ENCODE measurements around the gene NTN1. TPM values are rescaled to one million over a fixed set of nuclear protein-coding genes. Genes with fewer than 3 reads are reported as not detected.

NTN1 gene
- total RNA-seq, 1 experiment from 2014 or later = 4.2 TPM

DNA sequence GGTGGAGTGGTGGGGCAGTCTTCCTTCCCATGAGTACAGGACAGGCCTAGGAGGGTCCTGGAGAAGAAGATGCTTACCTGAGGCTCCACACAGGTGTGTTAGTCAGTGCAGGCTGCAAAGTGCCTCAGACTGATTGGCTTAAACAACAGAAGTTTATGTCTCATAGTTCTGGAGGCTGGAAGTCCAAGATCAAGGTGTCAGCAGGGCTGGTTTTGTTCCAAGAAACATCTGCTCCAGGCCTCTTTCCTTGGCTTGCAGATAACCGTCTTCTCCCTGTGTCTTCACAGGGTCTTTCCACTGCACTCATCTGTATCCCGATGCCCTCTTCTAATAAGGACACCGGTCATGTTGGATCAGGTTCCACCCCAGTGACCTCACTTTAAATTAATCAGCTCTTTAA is 153.0 kb downstream of the NTN1 start:
- no peak for ATAC-seq
- no peaks in the 10 kb centered on the region for H3K79me2 ChIP-seq (ENCODE audit: insufficient read depth, low read length)
- no peak overlapping the region for H3K27ac ChIP-seq (ENCODE audit: low read depth, low read length)
- RAD21 ChIA-PET (ENCODE audit: low non-redundant PET in 1 of 2, low total read pairs in 2 of 2, uncharacterized antibody in 2 of 2, unreplicated experiment in 2 of 2) = no interaction called here
- intact Hi-C loops (cut with micrococcal nuclease) = no loop called here
- H2AFZ ChIP-seq (ENCODE audit: low read depth, low read length, poor library complexity, severe bottlenecking) = no peak overlapping the region
- H3K4me2 ChIP-seq (ENCODE audit: low read length) = no peak overlapping the region
- H3K27me3 ChIP-seq (ENCODE audit: insufficient read depth, low read length) = no peaks in the 10 kb centered on the region
- no peaks in the 10 kb centered on the region for H3K36me3 ChIP-seq (ENCODE audit: control insufficient read depth in 1 of 2, insufficient read depth in 2 of 2, low read length in 2 of 2)
- no peak overlapping the region for H3K4me3 ChIP-seq (replicated peaks in 1 of 2; ENCODE audit: low read depth in 1 of 2, low read length in 2 of 2)
- POLR2A ChIA-PET = no interaction called here
- CTCF ChIA-PET = no interaction called here
- BruUV-seq (replicated peaks) = no TSS peak
- TF ChIP-seq ZBTB33 (IDR thresholded peaks at IDR 0.05; ENCODE audit: extremely low read depth, insufficient replicate concordance, low read length) (no peak), RAD21 (IDR thresholded peaks at IDR 0.05; ENCODE audit: low read depth) (no peak), SP1 (IDR thresholded peaks at IDR 0.05; ENCODE audit: low read depth) (no peak), ZNF274 (IDR thresholded peaks at IDR 0.05; ENCODE audit: low read depth, low read length) (no peak), EZH2 (IDR thresholded peaks at IDR 0.05) (no peak), ZFX (IDR thresholded peaks at IDR 0.05) (no peak), FOSL1 (IDR thresholded peaks at IDR 0.05; ENCODE audit: low read depth) (no peak), EGR1 (IDR thresholded peaks at IDR 0.05; ENCODE audit: low read depth) (no peak), TCF7L2 (IDR thresholded peaks at IDR 0.05; ENCODE audit: borderline replicate concordance, extremely low read depth, insufficient read depth, insufficient read length) (no peak), YY1 (IDR thresholded peaks at IDR 0.05; ENCODE audit: extremely low read depth, insufficient replicate concordance, low read depth, low read length) (no peak), CTCF (IDR thresholded peaks at IDR 0.05 in 2 of 3, conservative IDR thresholded peaks at IDR 0.05 in 1 of 3; ENCODE audit: borderline replicate concordance in 1 of 3, insufficient read depth in 1 of 3, low read depth in 2 of 3, low read length in 2 of 3) (no peak)
- TF ChIP-seq, protein P1, sequence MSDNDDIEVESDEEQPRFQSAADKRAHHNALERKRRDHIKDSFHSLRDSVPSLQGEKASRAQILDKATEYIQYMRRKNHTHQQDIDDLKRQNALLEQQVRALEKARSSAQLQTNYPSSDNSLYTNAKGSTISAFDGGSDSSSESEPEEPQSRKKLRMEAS (IDR thresholded peaks at IDR 0.05) = no peak
- H3K9me2 ChIP-seq (ENCODE audit: insufficient read depth) = no peaks in the 10 kb centered on the region
- H4K20me1 ChIP-seq (ENCODE audit: insufficient read depth) = no peaks in the 10 kb centered on the region
- no peak for DNase-seq (ENCODE audit: low read depth, low spot score)
- peaks cover 0 to 2% of the 10 kb centered on the region in 2 experiments; a peak in 1 of 4 replicates for H3K4me1 ChIP-seq (ENCODE audit: control insufficient read depth in 1 of 2, insufficient read depth in 2 of 2, low read length in 2 of 2)
- H3K9ac ChIP-seq (ENCODE audit: low read length) = no peak overlapping the region
- no peaks in the 10 kb centered on the region for H3K9me3 ChIP-seq (ENCODE audit: control insufficient read depth in 1 of 2, insufficient read depth in 1 of 2, low read depth in 1 of 2, low read length in 2 of 2)

Data from HCT116 (cell line).